Glutamatergic neuron (in vitro differentiated cells): ENCODE measurements around the gene ALDH8A1. TPM values are rescaled to one million over a fixed set of nuclear protein-coding genes. Genes with fewer than 3 reads are reported as not detected.

Experiments
- DNase-seq: peaks from one replicate; pipeline ENCODE4 v3.0.0; 2022
- H3K27ac Mint-ChIP-seq: one replicate; pipeline ENCODE4 v1.8.0; 2020; ENCODE audit warnings: mild to moderate bottlenecking, mixed read lengths, inconsistent platforms; ENCODE audit not compliant: unreplicated experiment
- H3K27me3 Mint-ChIP-seq: one replicate; pipeline ENCODE4 v1.8.0; 2020; ENCODE audit warnings: mild to moderate bottlenecking, moderate library complexity, mixed read lengths, inconsistent platforms; ENCODE audit not compliant: unreplicated experiment
- H3K36me3 Mint-ChIP-seq: one replicate; pipeline ENCODE4 v1.8.0; 2020; ENCODE audit warnings: mild to moderate bottlenecking, mixed read lengths, inconsistent platforms; ENCODE audit not compliant: unreplicated experiment
- H3K4me1 Mint-ChIP-seq: one replicate; pipeline ENCODE4 v1.8.0; 2020; ENCODE audit warnings: mild to moderate bottlenecking, low read depth, mixed read lengths, inconsistent platforms; ENCODE audit not compliant: unreplicated experiment
- H3K4me3 Mint-ChIP-seq: one replicate; pipeline ENCODE4 v1.8.0; 2020; ENCODE audit warnings: mild to moderate bottlenecking, mixed read lengths, inconsistent platforms; ENCODE audit not compliant: unreplicated experiment
- H3K9me3 Mint-ChIP-seq: one replicate; pipeline ENCODE4 v1.8.0; 2020; ENCODE audit warnings: mild to moderate bottlenecking, moderate library complexity, mixed read lengths, inconsistent platforms; ENCODE audit not compliant: unreplicated experiment
- microRNA-seq: library from miRNA; unstranded; fragments of <30 nt; microRNA quantifications from one replicate; pipeline ENCODE4, GENCODE V29; 2020; ENCODE audit not compliant: unreplicated experiment
- total RNA-seq: library from RNA; stranded (reverse); fragmentation: NEBNext Ultra II Directional; extraction: Animal tissue kit (Norgen Biotek cat#: 25700); gene quantifications from one replicate; pipeline ENCODE4 v1.2.1, GENCODE V29; 2021; ENCODE audit not compliant: unreplicated experiment
- TF ChIP-seq, protein P1 (sequence below): fragments of 200-600 bp; sonication (generic); IDR thresholded peaks from one replicate; pipeline ENCODE4 v1.5.0; 2021; ENCODE audit not compliant: partially characterized antibody, unreplicated experiment

ALDH8A1 gene
- total RNA-seq, 1 donor from 2014 or later: 1.8 TPM

DNA sequence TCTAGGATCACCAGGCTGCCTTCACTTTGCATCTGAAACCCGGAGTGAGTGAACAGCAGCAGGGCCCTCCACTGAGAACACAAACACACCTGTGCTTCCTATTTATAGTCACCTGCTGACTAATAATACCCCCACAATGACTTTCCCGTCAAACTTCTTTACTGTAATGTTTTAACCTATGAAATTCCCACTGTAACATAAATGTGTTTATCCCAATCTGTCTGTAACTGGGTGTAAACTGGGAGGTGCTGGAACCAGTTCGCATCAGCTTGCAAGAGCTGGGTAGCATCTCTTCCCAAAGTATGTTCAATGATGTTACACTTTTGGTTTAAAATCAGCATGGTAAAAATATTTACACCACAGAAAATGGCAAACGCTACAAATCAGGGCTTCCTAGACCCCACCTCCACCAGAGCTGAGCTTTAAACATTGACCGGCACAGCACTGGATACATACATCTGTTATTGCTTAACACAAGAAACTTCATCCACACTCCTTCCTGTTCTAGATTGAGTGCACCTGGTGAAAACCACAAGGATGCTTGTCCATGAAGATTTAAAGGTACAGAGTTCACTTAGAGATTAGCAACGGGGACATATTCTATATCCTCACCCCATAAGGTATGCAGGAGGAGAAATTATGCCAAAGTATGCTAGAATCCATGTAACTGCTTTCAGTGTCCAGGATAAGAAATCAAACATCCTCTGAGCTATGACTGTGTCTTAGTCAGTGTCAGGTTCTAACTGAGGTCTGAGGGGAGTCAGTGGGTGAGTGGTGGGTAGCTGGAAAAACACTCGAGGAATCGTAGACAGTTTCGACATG lies 79.0 kb downstream of the ALDH8A1 start:
- Mint-ChIP-seq H3K27ac (no peak overlapping the region), H3K9me3 (peaks cover 2% of the 10 kb centered on the region), H3K27me3 (peaks cover 2% of the 10 kb centered on the region), H3K36me3 (peaks cover 9% of the 10 kb centered on the region), H3K4me1 (no peaks in the 10 kb centered on the region), H3K4me3 (no peak overlapping the region)
- DNase-seq: no peak
- TF ChIP-seq, protein P1, sequence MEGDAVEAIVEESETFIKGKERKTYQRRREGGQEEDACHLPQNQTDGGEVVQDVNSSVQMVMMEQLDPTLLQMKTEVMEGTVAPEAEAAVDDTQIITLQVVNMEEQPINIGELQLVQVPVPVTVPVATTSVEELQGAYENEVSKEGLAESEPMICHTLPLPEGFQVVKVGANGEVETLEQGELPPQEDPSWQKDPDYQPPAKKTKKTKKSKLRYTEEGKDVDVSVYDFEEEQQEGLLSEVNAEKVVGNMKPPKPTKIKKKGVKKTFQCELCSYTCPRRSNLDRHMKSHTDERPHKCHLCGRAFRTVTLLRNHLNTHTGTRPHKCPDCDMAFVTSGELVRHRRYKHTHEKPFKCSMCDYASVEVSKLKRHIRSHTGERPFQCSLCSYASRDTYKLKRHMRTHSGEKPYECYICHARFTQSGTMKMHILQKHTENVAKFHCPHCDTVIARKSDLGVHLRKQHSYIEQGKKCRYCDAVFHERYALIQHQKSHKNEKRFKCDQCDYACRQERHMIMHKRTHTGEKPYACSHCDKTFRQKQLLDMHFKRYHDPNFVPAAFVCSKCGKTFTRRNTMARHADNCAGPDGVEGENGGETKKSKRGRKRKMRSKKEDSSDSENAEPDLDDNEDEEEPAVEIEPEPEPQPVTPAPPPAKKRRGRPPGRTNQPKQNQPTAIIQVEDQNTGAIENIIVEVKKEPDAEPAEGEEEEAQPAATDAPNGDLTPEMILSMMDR: no peak

DNA sequence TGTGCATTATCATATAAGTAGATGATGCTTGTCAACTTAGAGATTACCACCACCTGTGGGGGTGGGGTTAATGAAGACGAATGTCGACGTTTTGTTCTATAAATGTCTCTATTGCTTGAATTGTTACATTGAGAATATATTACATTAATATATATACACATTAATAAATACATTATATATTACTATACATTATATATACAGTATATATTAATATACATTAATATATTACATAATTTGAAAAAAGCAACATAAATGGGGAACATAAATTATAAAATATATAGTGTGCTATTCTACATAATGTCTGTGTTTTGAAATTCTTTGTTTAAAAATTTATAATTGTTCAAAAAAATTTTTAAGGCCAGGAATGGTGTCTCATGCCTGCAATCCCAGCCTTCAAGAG lies 81.1 kb downstream of the ALDH8A1 start:
- no peak overlapping the region for H3K27ac Mint-ChIP-seq
- TF ChIP-seq, protein P1: no peak
- no peaks in the 10 kb centered on the region for H3K27me3 Mint-ChIP-seq
- no peaks in the 10 kb centered on the region for H3K36me3 Mint-ChIP-seq
- no peaks in the 10 kb centered on the region for H3K4me1 Mint-ChIP-seq
- no peaks in the 10 kb centered on the region for H3K9me3 Mint-ChIP-seq
- no peak for DNase-seq
- H3K4me3 Mint-ChIP-seq: no peak overlapping the region

Small RNAs within 50 kb of the gene (microRNA-seq; reads per million reads assigned to microRNA genes)
- 1.4 reads per million, percentile 3 among the genes with 10 or more reads in this experiment for gene MIR3662

Other genes starting within 250 kb of the ALDH8A1 start
- gene HBS1L, start 104.7 kb upstream of the ALDH8A1 start, total RNA-seq: 93.4 TPM
- 0.56 TPM for gene MYB, start 231.2 kb upstream of the ALDH8A1 start, total RNA-seq